GM21526 (cell line): Measurements from ENCODE around the gene GFY.
"Not testable (repeated sequence)": the region's sequence is repeated elsewhere in the genome, so short reads cannot be mapped to it uniquely, and the experiment has no call there.

Experiments
- ATAC-seq: cut with Tn5 transposase; IDR thresholded peaks from one replicate; pipeline ENCODE4 v1.9.1; 2021; ENCODE audit warnings: moderate library complexity; ENCODE audit not compliant: unreplicated experiment, low FRiP score

GFY gene

GRCh38 chr19:49468199-49468598 is 43.0 kb downstream of the GFY start:
- ATAC-seq: no peak

GRCh38 chr19:49468746-49469447 is 43.7 kb downstream of the GFY start:
- no peak for ATAC-seq

- peak; percentile 34 for ATAC-seq
Observed at GRCh38 chr19:49469828-49470614, 44.8 kb downstream of the GFY start.

- ATAC-seq: no peak
Observed at GRCh38 chr19:49470615-49470978, 45.4 kb downstream of the GFY start.

- no peak for ATAC-seq
Observed at GRCh38 chr19:49472936-49473335, 47.7 kb downstream of the GFY start.

- ATAC-seq: not testable (repeated sequence)
Observed at GRCh38 chr19:49473501-49473867, 48.3 kb downstream of the GFY start.

GRCh38 chr19:49473868-49474541 is 48.8 kb downstream of the GFY start, which contains the start of gene FLT3LG:
FLT3LG (plus strand) TSS chr19:49474215; CDS start chr19:49474640, 425 bp downstream.
- ATAC-seq: peak; percentile 47

GRCh38 chr19:49474542-49474924 is 49.3 kb downstream of the GFY start:
- ATAC-seq: no peak

- no peak for ATAC-seq
Observed at GRCh38 chr19:49475191-49475917, 50.2 kb downstream of the GFY start.

GRCh38 chr19:49475995-49476880 is 51.0 kb downstream of the GFY start:
- ATAC-seq: no peak
